Measurements from ENCODE around the gene FARS2. TPM values are rescaled to one million over a fixed set of nuclear protein-coding genes. Genes with fewer than 3 reads are reported as not detected.

Gene FARS2
- total and polyA plus RNA-seq, 2 donors (not counting 3 experiments of a cell fraction or from before 2014, with no cell fraction given): 20.2 to 20.5 TPM

GRCh38 chr6:5315881-5316280, 54.6 kb downstream of the FARS2 start:
- BruUV-seq (replicated peaks): no TSS peak
- H3K9me1 ChIP-seq (replicated peaks; ENCODE audit: control insufficient read depth, extremely low read depth, insufficient read depth, low read length): no peaks in the 10 kb centered on the region
- no peak for DNase-seq (ENCODE audit: low read depth, low spot score)

GRCh38 chr6:5316951-5317350, 55.6 kb downstream of the FARS2 start:
- DNase-seq (ENCODE audit: low read depth, low spot score): no peak
- Histone ChIP-seq H3K36me3 (ENCODE audit: control insufficient read depth in 2 of 2, extremely low read depth in 1 of 2, insufficient read depth in 2 of 2, low read length in 2 of 2) (no peaks in the 10 kb centered on the region), H3K27me3 (ENCODE audit: control insufficient read depth in 2 of 2, insufficient read depth in 2 of 2, low read length in 2 of 2) (no peaks in the 10 kb centered on the region), H3K27ac (ENCODE audit: insufficient read depth, low read depth, low read length) (no peak overlapping the region), H3K4me3 (replicated peaks in 1 of 3; ENCODE audit: insufficient read depth in 1 of 3, low read depth in 1 of 3, low read length in 3 of 3) (no peak overlapping the region), H3K4me2 (ENCODE audit: insufficient read depth, low read length) (no peak overlapping the region), H3K79me2 (ENCODE audit: control insufficient read depth, insufficient read depth, low read length) (no peaks in the 10 kb centered on the region), H2AFZ (ENCODE audit: low read depth, low read length) (no peak overlapping the region), H3K4me1 (ENCODE audit: control insufficient read depth, extremely low read depth, insufficient read depth, low read length) (no peaks in the 10 kb centered on the region), H3K9me1 (replicated peaks; ENCODE audit: control insufficient read depth, extremely low read depth, insufficient read depth, low read length) (no peaks in the 10 kb centered on the region), H3K9me3 (replicated peaks; ENCODE audit: control insufficient read depth, insufficient read depth, low read length) (no peaks in the 10 kb centered on the region), H4K20me1 (replicated peaks; ENCODE audit: control insufficient read depth, extremely low read depth, insufficient read depth, low read length) (no peaks in the 10 kb centered on the region), H3K9ac (replicated peaks; ENCODE audit: extremely low read depth, insufficient read depth, low read length) (no peak overlapping the region)
- FAIRE-seq: no peak
- no TSS peak for BruUV-seq (replicated peaks)
- intact Hi-C loops (cut with micrococcal nuclease): no loop called here
- ChIA-PET CTCF (interaction anchor here (0.8 to 1.3 kb wide), 2 partner anchors 13 to 63 kb away, joined by 3 read pairs; no protein-coding TSS in a partner anchor), POLR2A (no interaction called here)
- TF ChIP-seq FOS (IDR thresholded peaks at IDR 0.05; ENCODE audit: borderline replicate concordance, insufficient read depth, low read length): no peak
- TF ChIP-seq MYC (IDR thresholded peaks at IDR 0.05; ENCODE audit: low read depth, low read length): no peak
- TF ChIP-seq MAX (IDR thresholded peaks at IDR 0.05; ENCODE audit: insufficient read depth, insufficient read length): no peak
- TF ChIP-seq EZH2 (IDR thresholded peaks at IDR 0.05; ENCODE audit: borderline replicate concordance, low read depth, low read length, severe bottlenecking): no peak
- TF ChIP-seq POLR2AphosphoS5 (IDR thresholded peaks at IDR 0.05; ENCODE audit: insufficient read depth, low read depth, low read length): no peak
- no peak for TF ChIP-seq CTCF (IDR thresholded peaks at IDR 0.05; ENCODE audit: extremely low read depth in 1 of 2, insufficient read depth in 1 of 2, low read depth in 1 of 2, low read length in 2 of 2)
- TF ChIP-seq GATA2 (IDR thresholded peaks at IDR 0.05; ENCODE audit: insufficient read depth, insufficient read length, low read depth, low read length): no peak
- no peak for TF ChIP-seq JUN (IDR thresholded peaks at IDR 0.05; ENCODE audit: borderline replicate concordance, insufficient read depth, insufficient read length, low read depth)
- no peak for TF ChIP-seq POLR2A (IDR thresholded peaks at IDR 0.05; ENCODE audit: low read depth, low read length)
- dilution Hi-C loops (cut with MboI; ENCODE audit: extremely low pct_ligation_motif_present, low sequenced_read_pairs): no loop called here

More at GRCh38 chr6:5315881-5316280, 54.6 kb downstream of the FARS2 start:
- Histone ChIP-seq H3K27ac (ENCODE audit: insufficient read depth, low read depth, low read length) (no peak overlapping the region), H3K4me1 (ENCODE audit: control insufficient read depth, extremely low read depth, insufficient read depth, low read length) (no peaks in the 10 kb centered on the region), H3K79me2 (ENCODE audit: control insufficient read depth, insufficient read depth, low read length) (no peaks in the 10 kb centered on the region), H3K27me3 (ENCODE audit: control insufficient read depth in 2 of 2, insufficient read depth in 2 of 2, low read length in 2 of 2) (no peaks in the 10 kb centered on the region), H3K4me3 (replicated peaks in 1 of 3; ENCODE audit: insufficient read depth in 1 of 3, low read depth in 1 of 3, low read length in 3 of 3) (no peak overlapping the region), H3K4me2 (ENCODE audit: insufficient read depth, low read length) (no peak overlapping the region), H3K9me3 (replicated peaks; ENCODE audit: control insufficient read depth, insufficient read depth, low read length) (no peaks in the 10 kb centered on the region), H2AFZ (ENCODE audit: low read depth, low read length) (no peak overlapping the region), H3K9ac (replicated peaks; ENCODE audit: extremely low read depth, insufficient read depth, low read length) (no peak overlapping the region), H4K20me1 (replicated peaks; ENCODE audit: control insufficient read depth, extremely low read depth, insufficient read depth, low read length) (no peaks in the 10 kb centered on the region), H3K36me3 (ENCODE audit: control insufficient read depth in 2 of 2, extremely low read depth in 1 of 2, insufficient read depth in 2 of 2, low read length in 2 of 2) (no peaks in the 10 kb centered on the region)
- POLR2A ChIA-PET: no interaction called here
- TF ChIP-seq FOS (IDR thresholded peaks at IDR 0.05; ENCODE audit: borderline replicate concordance, insufficient read depth, low read length) (no peak), GATA2 (IDR thresholded peaks at IDR 0.05; ENCODE audit: insufficient read depth, insufficient read length, low read depth, low read length) (no peak), JUN (IDR thresholded peaks at IDR 0.05; ENCODE audit: borderline replicate concordance, insufficient read depth, insufficient read length, low read depth) (no peak)
- intact Hi-C loops (cut with micrococcal nuclease): no loop called here
- CTCF ChIA-PET: interaction anchor here (1.3 kb wide), 1 partner anchor 64 kb away, joined by 3 read pairs; no protein-coding TSS in a partner anchor
- dilution Hi-C loops (cut with MboI; ENCODE audit: extremely low pct_ligation_motif_present, low sequenced_read_pairs): no loop called here
- no peak for FAIRE-seq
